Measurements from ENCODE around the gene DVL1.

DVL1 gene

DNA sequence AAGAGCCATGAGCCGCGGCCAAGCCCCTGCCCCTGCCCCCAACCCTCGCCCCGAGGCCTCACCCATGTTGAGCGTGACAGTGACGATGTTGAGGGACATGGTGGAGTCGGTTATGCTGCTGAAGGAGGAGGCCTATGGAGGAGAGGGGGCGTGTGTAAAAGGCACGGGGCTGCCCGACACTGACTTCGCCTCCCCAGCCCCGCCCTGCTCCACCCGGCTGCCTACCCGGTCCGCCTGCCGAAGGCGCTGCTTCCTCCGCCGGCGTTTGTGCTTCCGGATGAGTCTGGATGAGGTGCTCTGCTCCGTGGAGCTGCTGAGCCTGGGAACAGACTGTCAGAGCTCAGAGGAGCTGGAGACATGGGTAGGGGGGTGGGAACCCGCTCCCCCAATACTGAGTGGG is 9.0 kb downstream of the DVL1 start:
- DNase-seq = no peak

DNA sequence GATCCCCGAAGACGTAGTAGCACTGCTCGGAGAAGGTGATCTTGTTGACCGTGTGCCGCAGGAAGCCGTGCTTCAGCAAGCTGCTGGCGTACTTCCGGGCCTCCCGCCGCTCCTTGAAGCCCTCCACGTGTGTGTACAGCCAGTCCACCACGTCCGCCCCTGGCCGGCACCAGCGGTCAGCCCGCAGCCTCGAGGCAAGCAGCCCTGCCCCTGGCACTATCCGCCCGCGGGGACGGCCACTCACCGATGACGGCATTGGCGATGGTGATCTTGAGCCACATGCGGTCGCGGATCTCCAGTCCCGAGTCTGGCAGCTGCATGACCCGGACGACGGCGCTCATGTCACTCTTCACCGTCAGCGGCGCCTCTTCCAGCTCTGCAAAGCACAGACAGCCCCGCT is 10.9 kb downstream of the DVL1 start:
- no peak for DNase-seq

DNA sequence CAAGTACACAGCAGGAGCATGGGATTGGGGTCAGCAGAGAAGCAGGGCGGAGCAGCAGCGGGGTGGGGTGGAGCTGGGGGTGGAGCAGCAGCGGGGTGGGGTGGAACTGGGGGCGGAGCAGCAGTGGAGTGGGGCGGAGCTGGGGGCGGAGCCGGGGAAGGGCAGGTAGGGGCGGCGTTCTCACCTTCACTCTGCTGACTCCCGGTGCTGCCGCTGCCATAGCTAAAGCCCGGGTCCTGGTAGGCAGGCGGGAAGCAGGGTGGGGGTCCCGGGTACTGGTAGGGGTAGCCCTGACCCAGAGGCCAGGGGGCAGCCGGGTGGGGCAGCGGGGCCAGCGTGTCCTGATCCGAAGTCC is 11.4 kb downstream of the DVL1 start:
- DNase-seq = peak; percentile 35 to 58

DNA sequence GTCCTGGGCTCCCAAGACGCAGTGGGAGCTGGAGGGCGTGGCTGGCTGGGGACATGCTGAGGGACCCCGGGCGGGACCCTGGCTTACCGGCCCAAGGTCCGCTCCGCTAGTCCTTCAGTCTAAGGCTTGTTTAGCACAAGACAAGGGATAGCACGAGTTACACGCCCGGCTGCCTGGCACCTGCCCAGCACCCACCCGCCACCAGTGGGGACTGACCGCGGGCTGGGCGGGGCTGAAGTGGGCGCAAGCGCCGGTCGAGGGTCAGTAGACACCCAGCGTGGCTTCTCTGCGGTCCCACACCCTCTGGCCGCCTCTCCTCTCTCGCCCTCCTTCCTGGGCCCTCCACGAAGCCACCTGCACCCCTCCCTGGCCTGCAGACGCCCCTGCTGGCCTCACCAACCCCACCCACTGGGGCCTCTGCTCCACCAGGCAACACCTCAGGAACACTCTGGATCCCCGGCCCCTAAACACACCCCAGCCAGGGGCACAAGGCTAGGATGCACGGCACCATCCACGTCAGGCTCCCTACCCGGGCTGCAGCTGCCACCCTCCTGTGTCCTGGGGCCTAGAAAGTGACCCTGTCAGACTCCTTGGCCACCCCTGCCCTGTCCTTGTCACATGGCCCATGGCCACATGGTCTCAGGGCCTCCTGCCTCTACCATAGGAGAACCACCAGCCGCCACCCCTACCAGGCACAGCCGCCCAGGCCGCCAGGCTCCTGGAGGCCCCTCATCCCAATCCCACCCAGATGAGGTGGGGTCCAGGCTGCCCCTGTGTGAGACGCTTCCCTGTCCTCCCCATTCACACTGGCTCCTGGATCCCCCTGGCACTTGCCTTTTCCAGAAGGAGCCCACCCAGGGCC is 12.1 kb downstream of the DVL1 start:
- DNase-seq = no peak

DNA sequence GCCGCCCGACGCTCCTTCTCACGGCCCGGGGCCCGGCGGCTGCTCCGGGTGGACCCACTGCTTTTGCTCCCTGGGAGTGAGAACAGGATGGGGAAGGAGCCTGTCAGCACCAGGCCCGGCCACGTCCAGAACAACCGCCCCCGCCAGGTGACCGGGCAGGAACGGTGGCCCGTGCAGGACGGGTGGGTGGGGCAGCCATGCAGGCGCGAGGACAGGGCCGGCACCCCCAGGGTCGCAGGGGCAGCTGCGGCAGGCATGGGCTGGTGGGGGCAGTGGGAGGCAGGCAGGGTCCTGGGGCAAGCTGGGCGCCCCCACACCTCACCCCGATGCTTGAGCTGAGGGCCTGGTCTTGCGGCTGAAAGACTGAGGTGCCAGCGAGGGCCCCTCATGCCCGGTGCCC is 12.8 kb downstream of the DVL1 start:
- DNase-seq = no peak

DNA sequence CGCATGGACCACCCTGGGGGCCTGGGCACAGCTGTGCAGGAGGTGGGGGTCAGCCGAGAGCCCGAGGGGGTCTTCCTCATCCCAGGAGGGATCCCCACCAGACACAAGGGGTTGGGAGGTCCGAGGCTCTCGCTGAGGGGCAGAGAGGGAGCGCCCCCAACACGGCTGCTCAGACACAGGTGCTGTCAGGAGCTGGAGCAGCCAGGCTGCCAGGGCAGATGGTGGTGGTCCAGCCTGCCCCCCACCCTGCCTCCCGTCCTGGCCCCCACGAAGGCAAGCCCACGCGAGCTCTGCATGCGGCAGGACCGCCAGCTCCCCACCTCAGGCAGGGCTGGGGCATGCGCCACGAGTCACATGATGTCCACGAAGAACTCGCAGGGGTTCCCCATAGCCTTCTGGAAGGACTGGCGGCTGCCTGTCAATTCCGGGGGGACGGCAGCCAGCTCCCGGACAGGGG is 13.4 kb downstream of the DVL1 start:
- DNase-seq = no peak

DNA sequence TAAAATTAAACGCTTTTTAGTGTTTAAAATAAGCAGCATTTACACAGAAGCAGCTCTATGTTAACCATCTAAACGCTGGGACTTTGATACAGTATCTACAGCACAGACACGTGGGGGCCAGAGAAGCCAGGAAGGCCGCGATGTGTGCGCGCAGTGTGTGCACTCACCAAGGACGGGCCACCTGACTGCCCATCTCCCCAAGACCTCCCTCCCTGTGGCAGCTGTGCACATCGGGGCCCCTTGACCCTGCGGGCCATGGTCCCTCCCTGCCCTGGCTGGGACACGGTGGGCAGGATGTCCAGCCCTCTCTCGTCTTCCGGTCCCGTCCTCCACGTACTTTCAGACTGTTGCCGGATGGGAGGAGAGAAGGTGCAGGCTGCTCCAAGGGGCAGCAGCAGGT is 13.9 kb downstream of the DVL1 start:
- no peak for DNase-seq

DNA sequence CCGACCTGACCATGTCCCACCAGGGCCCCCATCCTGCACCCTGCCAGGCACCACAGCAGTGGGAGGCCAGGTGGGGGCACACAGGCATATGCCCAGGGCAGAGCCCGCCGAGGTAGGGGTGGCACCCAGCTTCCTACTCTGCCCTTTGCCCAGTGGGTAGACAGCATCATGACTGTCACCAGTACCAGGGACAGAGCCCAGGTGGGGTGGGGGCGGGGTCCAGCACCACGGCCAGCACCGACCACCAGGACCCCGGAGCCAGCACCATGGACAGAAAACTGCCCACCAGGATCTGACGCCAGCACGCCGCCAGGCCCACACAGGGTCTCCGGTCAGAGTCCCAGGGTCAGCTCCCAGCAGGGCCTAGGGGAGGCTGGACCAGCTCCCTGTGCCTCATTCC is 14.4 kb downstream of the DVL1 start:
- DNase-seq = no peak

DNA sequence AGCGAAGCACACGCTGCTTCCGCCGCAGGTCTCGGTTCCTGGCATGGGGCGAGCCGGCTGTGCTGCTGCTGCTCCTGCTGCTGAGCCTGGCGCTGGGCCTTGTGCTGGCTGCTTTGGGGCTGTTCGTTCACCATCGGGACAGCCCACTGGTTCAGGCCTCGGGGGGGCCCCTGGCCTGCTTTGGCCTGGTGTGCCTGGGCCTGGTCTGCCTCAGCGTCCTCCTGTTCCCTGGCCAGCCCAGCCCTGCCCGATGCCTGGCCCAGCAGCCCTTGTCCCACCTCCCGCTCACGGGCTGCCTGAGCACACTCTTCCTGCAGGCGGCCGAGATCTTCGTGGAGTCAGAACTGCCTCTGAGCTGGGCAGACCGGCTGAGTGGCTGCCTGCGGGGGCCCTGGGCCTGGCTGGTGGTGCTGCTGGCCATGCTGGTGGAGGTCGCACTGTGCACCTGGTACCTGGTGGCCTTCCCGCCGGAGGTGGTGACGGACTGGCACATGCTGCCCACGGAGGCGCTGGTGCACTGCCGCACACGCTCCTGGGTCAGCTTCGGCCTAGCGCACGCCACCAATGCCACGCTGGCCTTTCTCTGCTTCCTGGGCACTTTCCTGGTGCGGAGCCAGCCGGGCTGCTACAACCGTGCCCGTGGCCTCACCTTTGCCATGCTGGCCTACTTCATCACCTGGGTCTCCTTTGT is 15.5 kb downstream of the DVL1 start:
- no peak for DNase-seq

DNA sequence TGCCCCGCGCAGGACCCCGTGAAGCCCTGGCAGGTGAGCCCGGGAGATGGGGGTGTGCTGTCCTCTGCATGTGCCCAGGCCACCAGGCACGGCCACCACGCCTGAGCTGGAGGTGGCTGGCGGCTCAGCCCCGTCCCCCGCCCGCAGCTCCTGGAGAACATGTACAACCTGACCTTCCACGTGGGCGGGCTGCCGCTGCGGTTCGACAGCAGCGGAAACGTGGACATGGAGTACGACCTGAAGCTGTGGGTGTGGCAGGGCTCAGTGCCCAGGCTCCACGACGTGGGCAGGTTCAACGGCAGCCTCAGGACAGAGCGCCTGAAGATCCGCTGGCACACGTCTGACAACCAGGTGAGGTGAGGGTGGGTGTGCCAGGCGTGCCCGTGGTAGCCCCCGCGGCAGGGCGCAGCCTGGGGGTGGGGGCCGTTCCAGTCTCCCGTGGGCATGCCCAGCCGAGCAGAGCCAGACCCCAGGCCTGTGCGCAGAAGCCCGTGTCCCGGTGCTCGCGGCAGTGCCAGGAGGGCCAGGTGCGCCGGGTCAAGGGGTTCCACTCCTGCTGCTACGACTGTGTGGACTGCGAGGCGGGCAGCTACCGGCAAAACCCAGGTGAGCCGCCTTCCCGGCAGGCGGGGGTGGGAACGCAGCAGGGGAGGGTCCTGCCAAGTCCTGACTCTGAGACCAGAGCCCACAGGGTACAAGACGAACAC is 16.3 kb downstream of the DVL1 start:
- no peak for DNase-seq

DNA sequence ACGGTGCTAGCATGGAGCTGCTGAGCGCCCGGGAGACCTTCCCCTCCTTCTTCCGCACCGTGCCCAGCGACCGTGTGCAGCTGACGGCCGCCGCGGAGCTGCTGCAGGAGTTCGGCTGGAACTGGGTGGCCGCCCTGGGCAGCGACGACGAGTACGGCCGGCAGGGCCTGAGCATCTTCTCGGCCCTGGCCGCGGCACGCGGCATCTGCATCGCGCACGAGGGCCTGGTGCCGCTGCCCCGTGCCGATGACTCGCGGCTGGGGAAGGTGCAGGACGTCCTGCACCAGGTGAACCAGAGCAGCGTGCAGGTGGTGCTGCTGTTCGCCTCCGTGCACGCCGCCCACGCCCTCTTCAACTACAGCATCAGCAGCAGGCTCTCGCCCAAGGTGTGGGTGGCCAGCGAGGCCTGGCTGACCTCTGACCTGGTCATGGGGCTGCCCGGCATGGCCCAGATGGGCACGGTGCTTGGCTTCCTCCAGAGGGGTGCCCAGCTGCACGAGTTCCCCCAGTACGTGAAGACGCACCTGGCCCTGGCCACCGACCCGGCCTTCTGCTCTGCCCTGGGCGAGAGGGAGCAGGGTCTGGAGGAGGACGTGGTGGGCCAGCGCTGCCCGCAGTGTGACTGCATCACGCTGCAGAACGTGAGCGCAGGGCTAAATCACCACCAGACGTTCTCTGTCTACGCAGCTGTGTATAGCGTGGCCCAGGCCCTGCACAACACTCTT is 17.0 kb downstream of the DVL1 start:
- no peak for DNase-seq

DNA sequence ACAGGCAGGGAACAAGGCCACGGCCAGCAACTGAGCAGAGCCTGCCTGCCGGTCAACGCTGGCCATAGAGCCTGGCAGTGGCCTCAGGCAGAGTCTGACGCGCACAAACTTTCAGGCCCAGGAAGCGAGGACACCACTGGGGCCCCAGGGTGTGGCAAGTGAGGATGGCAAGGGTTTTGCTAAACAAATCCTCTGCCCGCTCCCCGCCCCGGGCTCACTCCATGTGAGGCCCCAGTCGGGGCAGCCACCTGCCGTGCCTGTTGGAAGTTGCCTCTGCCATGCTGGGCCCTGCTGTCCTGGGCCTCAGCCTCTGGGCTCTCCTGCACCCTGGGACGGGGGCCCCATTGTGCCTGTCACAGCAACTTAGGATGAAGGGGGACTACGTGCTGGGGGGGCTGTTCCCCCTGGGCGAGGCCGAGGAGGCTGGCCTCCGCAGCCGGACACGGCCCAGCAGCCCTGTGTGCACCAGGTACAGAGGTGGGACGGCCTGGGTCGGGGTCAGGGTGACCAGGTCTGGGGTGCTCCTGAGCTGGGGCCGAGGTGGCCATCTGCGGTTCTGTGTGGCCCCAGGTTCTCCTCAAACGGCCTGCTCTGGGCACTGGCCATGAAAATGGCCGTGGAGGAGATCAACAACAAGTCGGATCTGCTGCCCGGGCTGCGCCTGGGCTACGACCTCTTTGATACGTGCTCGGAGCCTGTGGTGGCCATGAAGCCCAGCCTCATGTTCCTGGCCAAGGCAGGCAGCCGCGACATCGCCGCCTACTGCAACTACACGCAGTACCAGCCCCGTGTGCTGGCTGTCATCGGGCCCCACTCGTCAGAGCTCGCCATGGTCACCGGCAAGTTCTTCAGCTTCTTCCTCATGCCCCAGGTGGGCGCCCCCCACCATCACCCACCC is 17.9 kb downstream of the DVL1 start, which contains the start of gene TAS1R3:
Gene TAS1R3 (plus strand): TSS at position 213 of the 898 bp plus-strand sequence. CDS start 66 bp downstream, at position 279.
- no peak for DNase-seq

DNA sequence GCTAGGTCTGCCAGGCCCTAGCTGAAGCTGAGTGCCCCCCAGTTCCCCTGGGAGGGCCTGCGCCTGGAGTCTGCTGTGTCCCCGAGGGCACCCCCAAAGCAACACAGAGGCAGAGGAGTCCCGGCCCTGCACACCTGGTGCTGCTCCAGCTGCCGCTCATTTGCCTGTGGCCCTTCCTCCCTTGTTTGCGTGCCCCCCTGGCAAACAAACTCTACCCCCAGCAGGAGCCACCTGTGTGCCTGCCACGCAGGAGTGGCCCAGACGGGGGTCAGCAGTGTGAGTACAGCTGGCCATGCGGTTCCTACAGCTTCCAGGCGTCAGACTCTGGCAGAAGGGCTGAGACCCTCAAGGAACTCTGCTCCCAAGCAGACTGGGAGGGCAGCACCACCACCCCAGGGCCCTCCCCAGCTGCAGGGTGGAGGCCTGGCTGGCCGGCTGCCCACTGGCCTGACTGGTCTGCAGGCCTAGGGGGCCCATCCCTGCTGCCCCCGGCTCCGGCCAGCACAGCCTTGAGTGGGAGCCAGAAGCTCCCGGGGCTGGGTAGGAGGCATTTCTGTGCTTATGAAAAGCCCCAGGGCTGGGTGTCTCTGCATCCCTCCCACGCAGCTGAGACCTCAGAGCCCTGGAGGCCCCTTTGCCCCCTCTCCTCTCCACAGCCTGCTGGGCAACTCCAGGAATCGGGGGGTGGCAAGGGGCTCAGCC is 18.7 kb downstream of the DVL1 start:
- DNase-seq = no peak

DNA sequence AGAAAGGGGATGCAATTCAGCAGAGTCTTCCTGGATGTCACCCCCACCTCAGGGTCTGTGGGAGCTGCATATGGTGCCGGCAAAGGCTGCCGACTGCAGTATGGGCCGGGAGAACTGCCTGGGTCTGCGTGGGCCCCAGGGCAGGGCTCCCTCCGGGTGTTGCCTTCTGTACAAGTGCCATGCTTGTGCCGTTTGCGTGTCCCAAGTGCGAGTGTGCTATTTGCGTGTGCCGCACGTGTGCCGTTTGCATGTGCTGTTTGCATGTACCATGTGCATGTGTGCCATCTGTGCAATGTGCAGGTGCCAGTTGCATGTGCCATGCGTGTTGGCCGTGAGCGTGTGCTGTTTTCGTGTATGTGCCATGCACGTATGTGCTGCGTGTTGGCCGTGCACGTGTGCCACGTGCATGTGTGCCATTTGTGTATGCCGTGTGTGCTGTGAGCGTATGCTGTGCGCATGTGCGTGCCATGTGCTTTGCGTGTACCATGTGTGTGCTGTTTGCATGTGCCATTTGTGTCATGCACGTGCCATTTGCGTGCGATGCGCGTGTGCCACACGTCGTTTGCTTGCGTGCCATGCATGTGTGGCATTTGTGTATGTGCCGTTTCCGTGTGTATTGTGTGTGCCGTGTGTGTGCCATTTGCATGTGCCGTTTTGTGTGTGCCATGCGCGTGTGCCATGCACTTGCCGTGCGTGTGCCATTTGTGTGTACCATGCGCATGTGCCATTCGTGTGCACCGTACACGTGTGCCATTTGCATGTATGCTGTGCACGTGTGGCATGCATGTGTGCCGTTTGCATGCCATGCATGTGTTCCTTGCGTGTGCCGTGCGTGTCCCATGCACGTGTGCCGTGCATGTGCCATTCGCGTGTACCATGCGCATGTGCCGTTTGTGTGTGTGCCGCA is 19.7 kb downstream of the DVL1 start:
- no peak for DNase-seq

DNA sequence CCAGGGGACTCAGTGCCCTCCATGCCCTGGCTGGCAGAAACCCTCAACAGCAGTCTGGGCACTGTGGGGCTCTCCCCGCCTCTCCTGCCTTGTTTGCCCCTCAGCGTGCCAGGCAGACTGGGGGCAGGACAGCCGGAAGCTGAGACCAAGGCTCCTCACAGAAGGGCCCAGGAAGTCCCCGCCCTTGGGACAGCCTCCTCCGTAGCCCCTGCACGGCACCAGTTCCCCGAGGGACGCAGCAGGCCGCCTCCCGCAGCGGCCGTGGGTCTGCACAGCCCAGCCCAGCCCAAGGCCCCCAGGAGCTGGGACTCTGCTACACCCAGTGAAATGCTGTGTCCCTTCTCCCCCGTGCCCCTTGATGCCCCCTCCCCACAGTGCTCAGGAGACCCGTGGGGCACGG is 21.0 kb downstream of the DVL1 start:
- no peak for DNase-seq

DNA sequence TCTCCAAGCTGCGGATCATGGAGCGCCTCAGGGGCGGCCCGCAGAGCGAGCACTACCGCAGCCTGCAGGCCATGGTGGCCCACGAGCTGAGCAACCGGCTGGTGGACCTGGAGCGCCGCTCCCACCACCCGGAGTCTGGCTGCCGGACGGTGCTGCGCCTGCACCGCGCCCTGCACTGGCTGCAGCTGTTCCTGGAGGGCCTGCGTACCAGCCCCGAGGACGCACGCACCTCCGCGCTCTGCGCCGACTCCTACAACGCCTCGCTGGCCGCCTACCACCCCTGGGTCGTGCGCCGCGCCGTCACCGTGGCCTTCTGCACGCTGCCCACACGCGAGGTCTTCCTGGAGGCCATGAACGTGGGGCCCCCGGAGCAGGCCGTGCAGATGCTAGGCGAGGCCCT is 21.9 kb downstream of the DVL1 start:
- no peak for DNase-seq

DNA sequence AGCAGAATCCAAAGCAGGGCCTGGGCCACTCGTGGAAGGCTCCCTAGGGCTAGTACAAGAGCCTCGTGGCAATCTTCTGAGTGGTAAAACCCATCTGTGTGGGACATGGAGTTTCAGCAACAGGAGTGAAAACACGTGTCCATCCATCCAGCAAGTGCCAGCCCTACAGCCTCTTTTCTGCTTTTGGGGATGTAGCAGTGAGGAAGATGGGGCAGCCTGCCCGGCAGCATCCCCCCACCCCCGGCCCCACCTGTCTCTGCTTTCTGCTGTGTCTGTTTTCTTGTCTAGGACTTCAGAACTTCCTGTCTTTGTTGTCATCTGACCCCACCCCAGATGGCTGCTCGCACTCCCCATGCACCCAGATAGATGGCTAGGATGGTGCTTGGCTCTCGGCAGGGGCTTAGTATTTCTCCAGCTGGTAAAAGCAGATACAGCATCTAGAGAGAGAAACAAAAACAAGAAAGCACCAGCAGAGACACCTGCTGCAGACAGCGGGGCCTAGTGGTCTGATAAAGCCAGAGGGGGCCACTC is 23.1 kb downstream of the DVL1 start:
- no peak for DNase-seq

DNA sequence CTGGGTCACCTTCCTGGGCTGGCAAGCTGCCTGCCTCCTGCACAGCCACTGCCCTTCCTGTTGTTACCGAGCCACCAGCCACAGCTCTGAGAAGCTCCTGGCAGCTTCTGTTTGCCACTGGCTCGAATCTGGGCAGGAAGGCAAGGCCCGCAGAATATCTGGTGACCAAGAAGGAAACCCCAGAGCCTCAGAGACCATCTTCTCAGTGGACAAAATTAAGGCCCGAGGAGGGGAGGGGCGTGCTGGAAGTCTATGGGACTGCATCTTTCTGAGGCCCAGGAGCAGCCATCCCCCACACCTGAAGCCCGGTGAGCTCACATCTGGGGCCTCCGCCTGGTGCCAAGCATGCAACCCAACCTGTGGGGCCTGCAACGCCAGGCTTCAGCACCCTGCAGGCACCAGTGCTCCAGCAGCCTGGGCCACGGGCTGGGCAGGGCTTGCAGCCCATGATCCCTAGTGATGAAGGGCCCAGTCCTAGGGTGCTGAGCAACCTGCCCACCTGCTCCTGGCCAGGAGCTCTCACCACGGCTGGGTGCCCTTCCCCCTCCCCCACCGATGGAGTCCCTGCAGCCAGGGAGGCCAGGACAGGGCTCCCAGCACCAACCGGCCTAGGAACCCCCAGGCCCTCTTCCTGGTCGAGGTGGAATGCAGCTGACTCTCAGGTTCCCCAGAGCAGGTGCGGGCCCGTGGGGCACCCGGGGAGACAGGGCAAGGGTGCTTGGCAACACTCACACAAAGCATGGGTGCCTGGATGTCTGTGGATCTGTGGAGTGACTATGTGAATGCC is 23.7 kb downstream of the DVL1 start:
- DNase-seq = no peak
